ENCODE results near the gene XPNPEP3. TPM values are rescaled to one million over a fixed set of nuclear protein-coding genes. Genes with fewer than 3 reads are reported as not detected.
A peak's percentile ranks its signal among the peaks of the same experiment; 100 is the strongest.
"Not testable (repeated sequence)": the region's sequence is repeated elsewhere in the genome, so short reads cannot be mapped to it uniquely, and the experiment has no call there.

The XPNPEP3 gene
- total and polyA plus RNA-seq, 3 experiments from 2014 or later = 9.1 to 19.6 (median 18.7) TPM

- Mint-ChIP-seq H3K27ac (peak overlapping the region in 3 of 8 donors; percentile 3 to 77 (median 41)), H3K4me3 (no peak overlapping the region), H3K36me3 (peaks cover 0 to 56% (median 15%) of the 10 kb centered on the region in 3 donors), H3K27me3 (peaks cover 0 to 1% of the 10 kb centered on the region in 2 donors), H3K9me3 (no peaks in the 10 kb centered on the region), H3K4me1 (no peaks in the 10 kb centered on the region)
- Histone ChIP-seq H3K4me1 (ENCODE audit: insufficient read depth, low read length) (no peaks in the 10 kb centered on the region), H3K9me3 (ENCODE audit: low read length) (no peaks in the 10 kb centered on the region), H3K36me3 (ENCODE audit: insufficient read depth, low read length) (peaks cover 11% of the 10 kb centered on the region), H3K27me3 (ENCODE audit: insufficient read depth, low read length, poor library complexity, severe bottlenecking) (no peaks in the 10 kb centered on the region), H3K4me3 (ENCODE audit: low read length) (no peak overlapping the region), H3K27ac (ENCODE audit: low read depth, low read length) (no peak overlapping the region)
- ChIA-PET POLR2A (no interaction called here), CTCF (no interaction called here)
- DNase-seq = no peak
Observed at GRCh38 chr22:40889116-40889515, 32.2 kb downstream of the XPNPEP3 start.

GRCh38 chr22:40890881-40891280 is 33.9 kb downstream of the XPNPEP3 start:
- peaks cover 0 to 57% (median 15%) of the 10 kb centered on the region in 3 donors for H3K36me3 Mint-ChIP-seq
- H3K4me1 Mint-ChIP-seq = no peaks in the 10 kb centered on the region
- no peak overlapping the region for H3K4me3 ChIP-seq (ENCODE audit: low read length)
- peaks cover 11% of the 10 kb centered on the region for H3K36me3 ChIP-seq (ENCODE audit: insufficient read depth, low read length)
- peaks cover 0 to 1% of the 10 kb centered on the region in 2 donors for H3K27me3 Mint-ChIP-seq
- H3K4me3 Mint-ChIP-seq = no peak overlapping the region
- H3K9me3 ChIP-seq (ENCODE audit: low read length) = no peaks in the 10 kb centered on the region
- CTCF ChIA-PET = no interaction called here
- DNase-seq = no peak
- no peaks in the 10 kb centered on the region for H3K27me3 ChIP-seq (ENCODE audit: insufficient read depth, low read length, poor library complexity, severe bottlenecking)
- POLR2A ChIA-PET = no interaction called here
- H3K4me1 ChIP-seq (ENCODE audit: insufficient read depth, low read length) = no peaks in the 10 kb centered on the region
- no peak overlapping the region for H3K27ac ChIP-seq (ENCODE audit: low read depth, low read length)
- H3K27ac Mint-ChIP-seq = peak overlapping the region in 1 of 8 donors; percentile 41
- H3K9me3 Mint-ChIP-seq = no peaks in the 10 kb centered on the region

- POLR2A ChIA-PET = interaction anchor here (1.0 kb wide), 1 partner anchor 38 kb away, joined by 3 read pairs; the partner anchor contains the start of genes ST13 and XPNPEP3
Observed at GRCh38 chr22:40894417-40894816, 37.5 kb downstream of the XPNPEP3 start.

GRCh38 chr22:40898850-40899357 is 42.0 kb downstream of the XPNPEP3 start:
- no peaks in the 10 kb centered on the region for H3K9me3 Mint-ChIP-seq
- no peaks in the 10 kb centered on the region for H3K9me3 ChIP-seq (ENCODE audit: low read length)
- no peak overlapping the region for H3K4me3 ChIP-seq (ENCODE audit: low read length)
- H3K4me1 Mint-ChIP-seq = peaks cover 4 to 6% (median 6%) of the 10 kb centered on the region in 3 donors
- no peaks in the 10 kb centered on the region for H3K36me3 ChIP-seq (ENCODE audit: insufficient read depth, low read length)
- CTCF ChIA-PET = interaction anchor here (0.7 to 1.7 kb wide), 8 partner anchors 9 to 463 kb away, joined by 3 to 12 read pairs (median 6); no protein-coding TSS in a partner anchor
- no peak overlapping the region for H3K27ac ChIP-seq (ENCODE audit: low read depth, low read length)
- no peak overlapping the region for H3K4me3 Mint-ChIP-seq
- H3K27me3 ChIP-seq (ENCODE audit: insufficient read depth, low read length, poor library complexity, severe bottlenecking) = no peaks in the 10 kb centered on the region
- H3K27me3 Mint-ChIP-seq = no peaks in the 10 kb centered on the region
- H3K36me3 Mint-ChIP-seq = peaks cover 0 to 36% (median 2%) of the 10 kb centered on the region in 3 donors
- H3K27ac Mint-ChIP-seq = peak overlapping the region in 3 of 8 donors; percentile 29 to 58 (median 51)
- POLR2A ChIA-PET = interaction anchor here (0.5 kb wide), 1 partner anchor 141 kb away, joined by 3 read pairs; no protein-coding TSS in a partner anchor
- DNase-seq = peak in 2 of 5 donors; percentile 15 to 18
- peaks cover 7% of the 10 kb centered on the region for H3K4me1 ChIP-seq (ENCODE audit: insufficient read depth, low read length)

More at GRCh38 chr22:40894417-40894816, 37.5 kb downstream of the XPNPEP3 start:
- Mint-ChIP-seq H3K27me3 (no peaks in the 10 kb centered on the region), H3K36me3 (peaks cover 0 to 40% (median 3%) of the 10 kb centered on the region in 3 donors), H3K4me1 (peaks cover 4 to 6% (median 6%) of the 10 kb centered on the region in 3 donors), H3K27ac (no peak overlapping the region), H3K4me3 (no peak overlapping the region), H3K9me3 (no peaks in the 10 kb centered on the region)
- H3K4me1 ChIP-seq (ENCODE audit: insufficient read depth, low read length) = peaks cover 7% of the 10 kb centered on the region
- DNase-seq = no peak
- no peaks in the 10 kb centered on the region for H3K27me3 ChIP-seq (ENCODE audit: insufficient read depth, low read length, poor library complexity, severe bottlenecking)
- CTCF ChIA-PET = no interaction called here
- H3K36me3 ChIP-seq (ENCODE audit: insufficient read depth, low read length) = no peaks in the 10 kb centered on the region
- H3K4me3 ChIP-seq (ENCODE audit: low read length) = no peak overlapping the region
- no peaks in the 10 kb centered on the region for H3K9me3 ChIP-seq (ENCODE audit: low read length)
- no peak overlapping the region for H3K27ac ChIP-seq (ENCODE audit: low read depth, low read length)

- no peak for DNase-seq
- no peaks in the 10 kb centered on the region for H3K27me3 ChIP-seq (ENCODE audit: insufficient read depth, low read length, poor library complexity, severe bottlenecking)
- H3K27me3 Mint-ChIP-seq = no peaks in the 10 kb centered on the region
- no peak overlapping the region for H3K27ac ChIP-seq (ENCODE audit: low read depth, low read length)
- no peaks in the 10 kb centered on the region for H3K9me3 ChIP-seq (ENCODE audit: low read length)
- CTCF ChIA-PET = no interaction called here
- H3K36me3 ChIP-seq (ENCODE audit: insufficient read depth, low read length) = peaks cover 4% of the 10 kb centered on the region
- H3K4me1 ChIP-seq (ENCODE audit: insufficient read depth, low read length) = peaks cover 2% of the 10 kb centered on the region
- H3K36me3 Mint-ChIP-seq = peaks cover 4 to 40% (median 13%) of the 10 kb centered on the region in 3 donors
- peak overlapping the region in 1 of 8 donors; percentile 20 for H3K27ac Mint-ChIP-seq
- H3K4me1 Mint-ChIP-seq = peaks cover 2 to 3% (median 3%) of the 10 kb centered on the region in 3 donors
- H3K4me3 Mint-ChIP-seq = no peak overlapping the region
- H3K4me3 ChIP-seq (ENCODE audit: low read length) = no peak overlapping the region
- H3K9me3 Mint-ChIP-seq = no peaks in the 10 kb centered on the region
- POLR2A ChIA-PET = no interaction called here
Observed at GRCh38 chr22:40904101-40904500, 47.2 kb downstream of the XPNPEP3 start.

- ChIA-PET CTCF (interaction anchor here (1.2 to 1.5 kb wide), 2 partner anchors 10 to 14 kb away, joined by 3 to 6 read pairs; no protein-coding TSS in a partner anchor), POLR2A (no interaction called here)
- H3K4me1 ChIP-seq (ENCODE audit: insufficient read depth, low read length) = no peaks in the 10 kb centered on the region
- Mint-ChIP-seq H3K27ac (no peak overlapping the region), H3K4me3 (no peak overlapping the region), H3K9me3 (no peaks in the 10 kb centered on the region), H3K36me3 (peaks cover 4 to 54% (median 16%) of the 10 kb centered on the region in 3 donors), H3K4me1 (no peaks in the 10 kb centered on the region), H3K27me3 (no peaks in the 10 kb centered on the region)
- H3K4me3 ChIP-seq (ENCODE audit: low read length) = no peak overlapping the region
- H3K27ac ChIP-seq (ENCODE audit: low read depth, low read length) = no peak overlapping the region
- peaks cover 5% of the 10 kb centered on the region for H3K36me3 ChIP-seq (ENCODE audit: insufficient read depth, low read length)
- no peaks in the 10 kb centered on the region for H3K27me3 ChIP-seq (ENCODE audit: insufficient read depth, low read length, poor library complexity, severe bottlenecking)
- DNase-seq = no peak
- H3K9me3 ChIP-seq (ENCODE audit: low read length) = no peaks in the 10 kb centered on the region
Observed at GRCh38 chr22:40908895-40909294, 51.9 kb downstream of the XPNPEP3 start.

- no peak overlapping the region for H3K27ac ChIP-seq (ENCODE audit: low read depth, low read length)
Observed at GRCh38 chr22:40911772-40912171, 54.8 kb downstream of the XPNPEP3 start.

GRCh38 chr22:40912987-40913386 is 56.0 kb downstream of the XPNPEP3 start:
- DNase-seq; H3K9me3 Mint-ChIP-seq; H3K36me3 ChIP-seq (ENCODE audit: insufficient read depth, low read length); H3K4me1 ChIP-seq (ENCODE audit: insufficient read depth, low read length); H3K9me3 ChIP-seq (ENCODE audit: low read length); H3K27me3 Mint-ChIP-seq; CTCF ChIA-PET; H3K27me3 ChIP-seq (ENCODE audit: insufficient read depth, low read length, poor library complexity, severe bottlenecking); POLR2A ChIA-PET; H3K4me3 ChIP-seq (ENCODE audit: low read length); H3K4me3 Mint-ChIP-seq; H3K27ac ChIP-seq (ENCODE audit: low read depth, low read length); H3K4me1 Mint-ChIP-seq: not testable (repeated sequence)
- Mint-ChIP-seq H3K27ac (peak overlapping the region in 2 of 8 donors; percentile 64 to 70), H3K36me3 (peaks cover 0 to 53% (median 9%) of the 10 kb centered on the region in 3 donors)

More at GRCh38 chr22:40911772-40912171, 54.8 kb downstream of the XPNPEP3 start:
- Histone ChIP-seq H3K4me3 (ENCODE audit: low read length) (no peak overlapping the region), H3K9me3 (ENCODE audit: low read length) (no peaks in the 10 kb centered on the region), H3K4me1 (ENCODE audit: insufficient read depth, low read length) (no peaks in the 10 kb centered on the region), H3K27me3 (ENCODE audit: insufficient read depth, low read length, poor library complexity, severe bottlenecking) (no peaks in the 10 kb centered on the region), H3K36me3 (ENCODE audit: insufficient read depth, low read length) (peaks cover 9% of the 10 kb centered on the region)
- no peak for DNase-seq
- H3K4me3 Mint-ChIP-seq = no peak overlapping the region
- CTCF ChIA-PET = no interaction called here
- peaks cover 0 to 59% (median 15%) of the 10 kb centered on the region in 3 donors for H3K36me3 Mint-ChIP-seq
- H3K27ac Mint-ChIP-seq = peak overlapping the region in 1 of 8 donors; percentile 28
- H3K9me3 Mint-ChIP-seq = no peaks in the 10 kb centered on the region
- no peaks in the 10 kb centered on the region for H3K4me1 Mint-ChIP-seq
- no peaks in the 10 kb centered on the region for H3K27me3 Mint-ChIP-seq
- POLR2A ChIA-PET = no interaction called here

Measured in CD8-positive, alpha-beta memory T cell (primary cell).